GM19240 (cell line): ENCODE measurements around the gene GSTP1.
"Not testable (repeated sequence)": the region's sequence is repeated elsewhere in the genome, so short reads cannot be mapped to it uniquely, and the experiment has no call there.

Source experiments
- DNase-seq: peaks from one replicate; pipeline ENCODE4 v3.0.0; 2011; ENCODE audit warnings: low spot score; ENCODE audit not compliant: insufficient read length

Gene GSTP1

GRCh38 chr11:67563705-67564114 is 19.9 kb upstream of the GSTP1 start:
- DNase-seq = not testable (repeated sequence)

GRCh38 chr11:67564230-67564629 is 19.4 kb upstream of the GSTP1 start:
- DNase-seq = no peak

GRCh38 chr11:67571443-67571842 is 12.2 kb upstream of the GSTP1 start:
- DNase-seq = no peak

- DNase-seq = no peak
These were observed 11.3 kb upstream of the GSTP1 start for GRCh38 chr11:67572305-67572704.

- no peak for DNase-seq
These were observed 10.7 kb upstream of the GSTP1 start for GRCh38 chr11:67572747-67573419.

GRCh38 chr11:67574938-67575337 is 8.7 kb upstream of the GSTP1 start:
- DNase-seq = no peak

GRCh38 chr11:67576735-67577475 is 6.7 kb upstream of the GSTP1 start:
- DNase-seq = no peak

- no peak for DNase-seq
These were observed 5.7 kb upstream of the GSTP1 start for GRCh38 chr11:67577951-67578350.

- no peak for DNase-seq
These were observed 2.1 kb upstream of the GSTP1 start for GRCh38 chr11:67581469-67581868.

GRCh38 chr11:67582011-67582410 is 1.6 kb upstream of the GSTP1 start:
- no peak for DNase-seq

- no peak for DNase-seq
These were observed 731 bp downstream of the GSTP1 start for GRCh38 chr11:67584205-67584880.

- no peak for DNase-seq
These were observed 1.6 kb downstream of the GSTP1 start for GRCh38 chr11:67584881-67585873.

GRCh38 chr11:67585911-67586310 is 2.3 kb downstream of the GSTP1 start:
- DNase-seq = no peak

- no peak for DNase-seq
These were observed 3.1 kb downstream of the GSTP1 start for GRCh38 chr11:67586568-67587250.

- DNase-seq = no peak
These were observed 4.5 kb downstream of the GSTP1 start for GRCh38 chr11:67588136-67588503.

GRCh38 chr11:67588899-67589415 is 5.3 kb downstream of the GSTP1 start:
- DNase-seq = not testable (repeated sequence)

GRCh38 chr11:67592880-67593564 is 9.4 kb downstream of the GSTP1 start:
- no peak for DNase-seq

GRCh38 chr11:67593565-67593905 is 9.9 kb downstream of the GSTP1 start:
- no peak for DNase-seq

- no peak for DNase-seq
These were observed 10.9 kb downstream of the GSTP1 start for GRCh38 chr11:67594480-67594879.

GRCh38 chr11:67596753-67597300 is 13.2 kb downstream of the GSTP1 start:
- no peak for DNase-seq
